T-helper 22 cell (primary cell): ENCODE measurements around the gene CNOT4.
"Not testable (repeated sequence)": the region's sequence is repeated elsewhere in the genome, so short reads cannot be mapped to it uniquely, and the experiment has no call there.

Experiments
- DNase-seq: peaks from one replicate; pipeline ENCODE4 v3.0.0-alpha.2; 2020; ENCODE audit warnings: low read depth

Gene CNOT4

DNA sequence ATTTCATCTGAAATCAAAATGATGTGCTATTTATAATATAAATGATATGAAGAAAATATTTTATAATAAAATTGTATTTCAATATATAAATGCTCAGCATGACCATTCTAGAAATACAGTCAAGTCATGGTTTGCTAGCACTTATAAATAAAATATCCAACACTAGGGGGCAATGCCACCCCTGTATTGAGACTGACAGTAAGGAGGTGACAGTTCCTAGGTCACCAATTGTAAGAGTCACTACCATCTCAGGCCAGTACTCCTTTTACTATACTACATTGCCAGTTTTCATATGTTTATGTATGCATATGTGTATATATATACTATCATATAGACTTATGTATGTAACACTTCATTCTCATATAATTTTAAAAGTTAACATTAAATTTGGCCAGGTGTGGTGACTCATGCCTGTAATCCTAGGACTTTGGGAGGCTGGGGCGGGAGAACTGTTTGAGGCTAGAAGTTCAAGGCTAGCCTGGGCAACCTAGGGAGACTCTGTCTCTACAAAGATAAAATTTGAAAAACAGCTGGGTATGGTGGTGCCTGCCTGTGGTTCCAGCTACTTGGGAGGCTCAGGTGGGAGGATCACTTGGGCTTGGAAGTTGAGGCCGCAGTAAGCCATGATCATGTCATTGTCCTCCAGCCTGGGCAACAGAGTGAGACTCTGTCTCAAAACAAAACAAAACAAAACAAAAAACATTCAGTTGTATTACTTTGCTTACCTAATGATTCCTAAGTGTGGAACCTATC is 2.4 kb upstream of the CNOT4 start:
- DNase-seq: no peak

DNA sequence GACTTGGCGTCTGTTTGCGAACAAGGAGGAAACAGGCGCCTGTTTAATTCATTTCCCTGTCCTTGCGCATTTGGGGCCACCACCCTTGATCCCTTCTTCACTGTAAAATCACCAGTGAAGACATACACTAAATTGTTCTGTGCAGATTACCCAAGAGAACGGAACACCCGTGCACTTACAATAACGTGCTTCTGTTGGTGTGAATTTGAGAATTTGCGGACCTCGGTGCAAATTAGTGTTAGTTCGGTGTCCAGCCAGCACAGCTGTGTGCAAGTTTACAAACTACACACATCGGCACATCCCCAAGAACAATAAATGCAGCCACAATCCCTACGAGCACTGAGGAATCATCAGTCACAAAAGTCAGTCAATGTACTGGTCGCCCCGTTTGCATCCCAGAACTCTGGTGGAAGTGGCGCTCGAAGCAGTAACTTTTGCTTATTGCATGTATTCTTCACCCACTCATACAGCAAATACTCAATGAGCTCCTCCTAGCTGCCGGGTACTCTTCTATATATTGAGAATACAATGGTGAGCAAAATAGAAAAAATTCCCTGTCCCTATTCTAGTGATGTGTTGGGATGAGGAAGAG is 786 bp upstream of the CNOT4 start:
- no peak for DNase-seq

GRCh38 chr7:135509589-135509838 is 388 bp downstream of the CNOT4 start:
- DNase-seq: no peak

GRCh38 chr7:135508883-135509588 is 866 bp downstream of the CNOT4 start:
- DNase-seq: no peak

GRCh38 chr7:135501402-135501801 is 8.5 kb downstream of the CNOT4 start:
- no peak for DNase-seq

DNA sequence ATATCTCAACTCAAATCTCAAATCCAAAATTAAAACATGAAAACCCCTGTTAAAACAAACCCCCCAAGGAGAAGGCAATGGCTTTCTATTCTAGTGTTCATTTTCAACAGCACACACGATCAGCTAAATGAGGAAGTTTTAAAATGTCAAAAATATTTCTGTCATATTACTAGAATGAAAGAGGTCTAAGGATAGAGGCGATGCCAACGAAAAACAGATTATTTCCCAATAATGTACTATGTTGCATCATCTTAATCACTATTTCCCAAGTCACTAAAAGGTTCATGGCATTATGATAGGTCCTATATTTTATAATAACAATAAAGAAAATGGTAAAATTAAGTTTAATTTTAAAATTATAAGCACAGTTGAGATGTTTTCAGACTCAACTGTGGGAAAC is 10.1 kb downstream of the CNOT4 start:
- DNase-seq: no peak

- DNase-seq: not testable (repeated sequence)
These were observed 12.7 kb downstream of the CNOT4 start for GRCh38 chr7:135497161-135497560.

- DNase-seq: no peak
These were observed 16.5 kb downstream of the CNOT4 start for GRCh38 chr7:135493362-135493761.

GRCh38 chr7:135492151-135492550 is 17.8 kb downstream of the CNOT4 start:
- no peak for DNase-seq

- DNase-seq: no peak
These were observed 19.1 kb downstream of the CNOT4 start for GRCh38 chr7:135490783-135491182.

DNA sequence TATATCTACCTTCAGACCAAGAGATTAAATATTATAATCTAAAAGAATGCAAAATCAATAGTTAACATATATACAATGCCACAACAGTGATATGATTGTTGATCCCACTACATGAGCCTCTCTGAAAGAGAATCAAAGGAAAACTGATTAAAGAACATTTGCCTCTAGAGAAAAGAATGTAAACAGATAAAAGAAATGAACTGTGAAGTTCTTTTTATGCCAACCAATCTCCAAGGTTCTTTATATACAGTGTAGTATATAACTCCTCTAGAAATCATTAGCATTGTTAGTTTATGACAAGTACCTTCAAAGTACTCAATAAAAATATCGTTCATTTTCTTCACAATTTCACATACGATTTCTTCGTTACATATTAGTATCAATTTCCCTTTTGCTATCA is 20.1 kb downstream of the CNOT4 start:
- no peak for DNase-seq

GRCh38 chr7:135486261-135486920 is 23.5 kb downstream of the CNOT4 start:
- DNase-seq: no peak

DNA sequence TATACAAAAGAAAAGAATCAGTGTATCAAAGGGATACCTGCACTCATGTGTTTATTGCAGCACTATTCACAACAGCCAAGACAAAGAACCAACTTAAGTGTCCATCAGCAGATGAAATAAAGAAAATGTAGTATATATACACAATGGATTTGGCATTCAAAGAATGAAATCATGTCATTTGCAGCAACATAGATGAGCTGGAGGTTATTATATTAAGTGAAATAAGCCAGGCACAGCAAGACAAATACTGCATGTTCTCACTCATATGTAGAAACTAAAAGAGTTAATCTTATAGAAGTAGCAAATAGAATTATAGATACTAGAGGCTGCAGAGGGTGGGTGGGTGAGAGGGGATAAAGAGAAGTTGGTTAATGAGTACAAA is 28.3 kb downstream of the CNOT4 start:
- no peak for DNase-seq

DNA sequence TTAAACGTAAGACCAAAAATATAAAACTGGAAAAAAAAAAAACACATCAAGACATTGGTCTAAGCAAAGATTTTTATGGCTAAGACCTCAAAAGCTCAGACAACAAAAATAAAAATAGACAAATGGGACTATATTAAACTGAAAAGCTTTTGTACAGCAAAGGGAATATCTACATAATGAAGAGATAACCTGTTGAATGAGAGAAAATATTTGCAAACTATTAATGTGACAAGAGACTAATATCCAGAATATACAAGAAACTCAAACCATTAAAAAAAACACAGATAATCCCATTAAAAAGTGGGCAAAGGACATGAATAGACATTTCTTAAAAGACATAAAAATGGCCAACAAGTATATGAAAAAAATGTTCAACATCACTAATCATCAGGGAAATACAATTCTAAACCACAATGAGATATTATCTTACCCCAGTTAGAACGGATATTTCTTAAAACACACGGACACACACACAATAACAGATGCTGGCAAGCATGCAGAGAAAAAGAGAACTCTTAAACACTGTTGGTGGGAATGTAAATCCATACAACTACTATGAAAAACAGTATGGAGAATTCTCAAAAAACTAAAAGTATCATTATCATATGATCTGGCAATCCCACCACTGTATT is 28.8 kb downstream of the CNOT4 start:
- no peak for DNase-seq

DNA sequence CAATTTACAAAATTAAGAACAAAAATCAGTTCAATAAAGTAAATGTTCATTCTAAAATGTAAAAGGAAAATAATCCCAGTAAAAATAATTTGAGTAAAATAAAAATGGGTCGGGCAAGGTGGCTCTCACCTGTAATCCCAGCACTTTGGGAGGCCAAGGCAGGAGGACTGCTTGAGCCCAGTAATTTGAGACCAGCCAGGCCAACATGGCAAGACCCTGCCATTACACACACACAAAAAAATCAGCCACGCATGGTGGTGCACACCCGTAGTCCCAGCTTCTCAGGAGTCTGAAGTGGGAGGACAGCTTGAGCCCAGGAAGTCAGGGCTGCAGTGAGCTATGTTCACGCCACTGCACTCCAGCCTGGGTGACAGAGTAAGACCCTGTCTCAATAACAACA is 34.4 kb downstream of the CNOT4 start:
- no peak for DNase-seq

- not testable (repeated sequence) for DNase-seq
These were observed 40.2 kb downstream of the CNOT4 start for GRCh38 chr7:135469705-135470104.

DNA sequence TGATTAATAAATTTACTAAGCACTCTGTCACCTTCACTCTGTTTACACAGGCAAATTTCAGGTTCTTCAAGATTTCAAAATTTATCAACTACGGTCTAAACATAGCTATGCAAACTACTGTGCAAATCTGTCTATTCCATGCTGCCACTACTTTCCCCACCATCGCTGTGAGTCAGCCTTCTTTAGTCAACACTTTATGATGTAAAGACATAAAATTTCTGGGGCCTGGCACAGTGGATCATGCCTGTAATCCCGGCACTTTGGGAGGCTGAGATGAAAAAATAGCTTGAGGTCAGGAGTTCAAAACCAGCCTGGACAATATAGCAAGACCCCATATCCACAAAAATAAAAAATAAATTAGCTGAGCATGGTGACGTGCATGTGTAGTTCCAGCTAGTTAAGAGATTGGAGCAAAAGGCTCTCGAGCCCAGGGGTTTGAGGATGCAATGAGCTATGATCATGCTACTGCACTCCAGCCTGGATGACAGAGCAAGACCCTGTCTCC is 42.6 kb downstream of the CNOT4 start:
- no peak for DNase-seq

- DNase-seq: no peak
These were observed 43.3 kb downstream of the CNOT4 start for GRCh38 chr7:135466442-135467206.

DNA sequence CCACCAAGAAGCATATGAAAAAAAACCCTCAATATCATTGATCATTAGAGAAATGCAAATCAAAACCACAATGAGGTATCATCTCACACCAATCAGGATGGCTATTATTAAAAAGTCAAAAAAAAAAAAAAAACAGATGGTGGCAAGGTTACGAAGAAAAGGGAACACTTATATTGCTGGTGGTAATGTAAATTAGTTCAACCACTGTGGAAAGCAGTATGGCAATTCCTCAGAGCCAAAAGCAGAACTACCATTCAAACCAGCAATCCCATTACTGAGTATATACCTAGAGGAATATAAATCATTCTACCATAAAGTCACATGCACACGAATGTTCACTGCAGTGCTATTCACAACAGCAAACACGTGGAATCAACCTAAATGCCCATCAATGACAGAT is 46.0 kb downstream of the CNOT4 start:
- DNase-seq: no peak

GRCh38 chr7:135459951-135460567 is 49.8 kb downstream of the CNOT4 start:
- no peak for DNase-seq

DNA sequence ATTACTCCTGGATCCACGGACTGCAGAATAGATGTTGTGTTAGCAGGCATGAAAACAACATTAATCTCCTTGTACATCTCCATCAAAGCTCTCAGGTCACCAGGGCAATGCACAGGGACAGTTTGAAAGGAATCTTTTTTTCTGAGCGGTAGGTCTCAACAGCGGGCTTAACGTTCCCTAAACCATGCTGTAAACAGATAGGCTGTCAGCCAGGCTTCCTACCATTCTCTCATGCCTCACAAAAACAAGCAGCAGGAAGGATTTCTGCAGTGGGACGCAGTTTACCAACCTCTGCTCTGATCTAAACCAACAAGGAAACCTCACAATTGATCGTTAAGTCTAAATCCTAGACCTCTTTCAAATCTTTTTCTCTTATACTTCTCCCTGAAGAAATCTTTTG is 50.8 kb downstream of the CNOT4 start:
- no peak for DNase-seq
